Omental fat pad (tissue), 4 donors: Measurements from ENCODE around the gene TET2. TPM values are rescaled to one million over a fixed set of nuclear protein-coding genes. Genes with fewer than 3 reads are reported as not detected.

Experiments
- ATAC-seq: fragments of 150-250 bp; one replicate; pipeline ENCODE4 v1.9.1; 2016; ENCODE audit warnings: mild to moderate bottlenecking, moderate library complexity; ENCODE audit not compliant: low FRiP score
- DNase-seq: peaks from one replicate; pipeline ENCODE4 v3.0.0-alpha.2; 2019; ENCODE audit warnings: low spot score
- CTCF ChIP-seq, 3 donors: fragments of 450-650 bp; IDR thresholded peaks; one replicate each; pipeline ENCODE4 v1.5.1; 2016 to 2017; ENCODE audit warnings: antibody characterized with exemption in 3 of 3, mild to moderate bottlenecking in 3 of 3, moderate library complexity in 2 of 3
- total RNA-seq, 4 donors: library from RNA; depleted of rRNA; stranded (reverse); fragments of >200 nt; gene quantifications; one replicate each; pipeline ENCODE4 v1.1.0, GENCODE V29; 2016

The TET2 gene
- total RNA-seq, 4 donors from 2014 or later: 17.7 to 36.7 (median 22.1) TPM

GRCh38 chr4:105279314-105279713 lies 132.6 kb downstream of the TET2 start:
- TF ChIP-seq CTCF (IDR thresholded peaks at IDR 0.05): no peak
- no peak for DNase-seq
- ATAC-seq: no peak

GRCh38 chr4:105280338-105281123 lies 133.9 kb downstream of the TET2 start:
- DNase-seq: no peak
- no peak for ATAC-seq
- no peak for TF ChIP-seq CTCF (IDR thresholded peaks at IDR 0.05)

GRCh38 chr4:105281124-105281415 lies 134.4 kb downstream of the TET2 start:
- no peak for TF ChIP-seq CTCF (IDR thresholded peaks at IDR 0.05)
- no peak for DNase-seq
- ATAC-seq: no peak

DNA sequence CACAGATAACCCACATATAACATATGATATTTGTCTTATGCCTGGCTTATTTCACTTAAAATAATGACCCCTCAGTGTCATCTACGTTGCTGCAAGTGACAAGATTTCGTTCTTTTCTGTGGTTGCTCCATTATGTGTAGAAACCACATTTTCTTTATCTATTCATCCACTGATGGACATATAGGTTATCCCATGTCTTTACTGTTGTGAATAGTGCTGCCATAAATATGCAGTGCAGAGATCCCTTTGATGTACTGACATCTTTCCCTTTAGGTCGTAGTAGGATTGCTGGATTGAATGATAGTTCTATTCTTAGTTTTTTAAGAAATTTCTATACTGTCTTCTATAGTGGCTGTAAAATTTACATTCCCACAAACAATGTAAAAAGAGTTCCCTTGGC lies 135.8 kb downstream of the TET2 start:
- TF ChIP-seq CTCF (IDR thresholded peaks at IDR 0.05): no peak
- no peak for DNase-seq
- ATAC-seq: no peak

DNA sequence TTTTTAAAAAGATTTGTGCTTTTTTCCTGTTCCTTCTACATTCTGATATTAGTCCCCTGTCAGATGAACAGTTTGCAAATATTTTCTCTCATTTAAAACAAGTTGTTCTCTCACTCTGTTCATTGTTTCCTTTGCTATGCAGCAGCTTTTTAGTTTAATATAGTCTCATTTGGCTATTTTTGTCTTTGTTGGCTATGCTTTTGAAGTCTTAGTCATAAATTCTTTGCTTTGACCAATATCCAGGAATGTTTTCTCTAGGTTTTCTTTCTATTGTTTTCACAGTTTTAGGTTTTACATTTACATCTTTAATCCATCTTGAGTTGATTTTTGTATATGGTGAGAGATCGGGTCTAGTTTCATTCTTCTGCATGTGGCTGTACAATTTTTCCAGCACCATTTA lies 136.8 kb downstream of the TET2 start:
- ATAC-seq (no peak), DNase-seq (no peak)
- no peak for TF ChIP-seq CTCF (IDR thresholded peaks at IDR 0.05)

- DNase-seq (no peak), ATAC-seq (no peak)
- TF ChIP-seq CTCF (IDR thresholded peaks at IDR 0.05): no peak
Observed at GRCh38 chr4:105288121-105288520, 141.4 kb downstream of the TET2 start.

- DNase-seq (no peak), ATAC-seq (no peak)
- TF ChIP-seq CTCF (IDR thresholded peaks at IDR 0.05): no peak
Observed at GRCh38 chr4:105291925-105292324, 145.2 kb downstream of the TET2 start.
